Endothelial cell (in vitro differentiated cells): Measurements from ENCODE around the gene MBLAC1. TPM values are rescaled to one million over a fixed set of nuclear protein-coding genes. Genes with fewer than 3 reads are reported as not detected.

Experiments used
- DNase-seq: peaks from one replicate; pipeline ENCODE4 v3.0.0; 2021; ENCODE audit warnings: low spot score
- H3K27ac Mint-ChIP-seq: one replicate; pipeline ENCODE4 v1.8.0; 2021; ENCODE audit warnings: mixed read lengths, inconsistent platforms; ENCODE audit not compliant: unreplicated experiment
- H3K27me3 Mint-ChIP-seq: one replicate; pipeline ENCODE4 v1.8.0; 2021; ENCODE audit warnings: mild to moderate bottlenecking, moderate library complexity, mixed read lengths, inconsistent platforms; ENCODE audit not compliant: unreplicated experiment
- H3K36me3 Mint-ChIP-seq: one replicate; pipeline ENCODE4 v1.8.0; 2021; ENCODE audit warnings: mild to moderate bottlenecking, low read depth, mixed read lengths, inconsistent platforms; ENCODE audit not compliant: unreplicated experiment
- H3K4me1 Mint-ChIP-seq: one replicate; pipeline ENCODE4 v1.8.0; 2021; ENCODE audit warnings: mild to moderate bottlenecking, mixed read lengths, inconsistent platforms; ENCODE audit not compliant: unreplicated experiment
- H3K4me3 Mint-ChIP-seq: one replicate; pipeline ENCODE4 v1.8.0; 2021; ENCODE audit warnings: mild to moderate bottlenecking, mixed read lengths, inconsistent platforms; ENCODE audit not compliant: unreplicated experiment
- H3K9me3 Mint-ChIP-seq: one replicate; pipeline ENCODE4 v1.8.0; 2021; ENCODE audit warnings: mixed read lengths, inconsistent platforms; ENCODE audit not compliant: unreplicated experiment
- total RNA-seq: library from RNA; stranded (reverse); fragmentation: NEBNext Ultra II Directional; extraction: Animal tissue kit (Norgen Biotek cat#: 25700); gene quantifications from one replicate; pipeline ENCODE4 v1.2.1, GENCODE V29; 2021; ENCODE audit not compliant: unreplicated experiment
- TF ChIP-seq, protein P1 (sequence below): fragments of 200-600 bp; sonication (generic); IDR thresholded peaks from one replicate; pipeline ENCODE4 v1.5.0; 2021; ENCODE audit warnings: antibody characterized with exemption; ENCODE audit not compliant: unreplicated experiment

The MBLAC1 gene
- total RNA-seq, 1 donor from 2014 or later = 1.6 TPM

DNA sequence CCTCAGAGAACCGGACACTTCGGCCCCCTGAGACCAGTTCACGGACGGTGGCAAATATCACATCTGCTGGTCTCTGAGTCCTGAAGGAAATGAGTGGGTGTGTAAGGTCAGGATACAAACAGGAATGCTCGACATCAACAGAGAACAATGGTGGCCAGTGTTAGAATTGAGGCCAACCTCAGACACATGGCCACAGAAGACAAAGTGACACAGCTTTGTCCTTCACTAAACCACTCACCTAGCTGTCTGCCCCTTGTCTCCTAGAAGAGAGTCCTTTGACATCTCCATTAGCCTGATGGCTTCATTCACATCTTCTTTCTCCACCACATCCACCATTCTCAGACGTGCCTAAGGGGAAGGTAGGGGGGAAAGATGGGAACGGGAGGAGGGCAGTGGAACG lies 33.7 kb upstream of the MBLAC1 start:
- H3K9me3 Mint-ChIP-seq = no peaks in the 10 kb centered on the region
- peaks cover 30% of the 10 kb centered on the region for H3K27me3 Mint-ChIP-seq
- H3K4me1 Mint-ChIP-seq = peaks cover 58% of the 10 kb centered on the region
- TF ChIP-seq, protein P1, sequence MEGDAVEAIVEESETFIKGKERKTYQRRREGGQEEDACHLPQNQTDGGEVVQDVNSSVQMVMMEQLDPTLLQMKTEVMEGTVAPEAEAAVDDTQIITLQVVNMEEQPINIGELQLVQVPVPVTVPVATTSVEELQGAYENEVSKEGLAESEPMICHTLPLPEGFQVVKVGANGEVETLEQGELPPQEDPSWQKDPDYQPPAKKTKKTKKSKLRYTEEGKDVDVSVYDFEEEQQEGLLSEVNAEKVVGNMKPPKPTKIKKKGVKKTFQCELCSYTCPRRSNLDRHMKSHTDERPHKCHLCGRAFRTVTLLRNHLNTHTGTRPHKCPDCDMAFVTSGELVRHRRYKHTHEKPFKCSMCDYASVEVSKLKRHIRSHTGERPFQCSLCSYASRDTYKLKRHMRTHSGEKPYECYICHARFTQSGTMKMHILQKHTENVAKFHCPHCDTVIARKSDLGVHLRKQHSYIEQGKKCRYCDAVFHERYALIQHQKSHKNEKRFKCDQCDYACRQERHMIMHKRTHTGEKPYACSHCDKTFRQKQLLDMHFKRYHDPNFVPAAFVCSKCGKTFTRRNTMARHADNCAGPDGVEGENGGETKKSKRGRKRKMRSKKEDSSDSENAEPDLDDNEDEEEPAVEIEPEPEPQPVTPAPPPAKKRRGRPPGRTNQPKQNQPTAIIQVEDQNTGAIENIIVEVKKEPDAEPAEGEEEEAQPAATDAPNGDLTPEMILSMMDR = no peak
- peaks cover 62% of the 10 kb centered on the region for H3K36me3 Mint-ChIP-seq
- H3K27ac Mint-ChIP-seq = peak overlapping the region; percentile 72
- no peak for DNase-seq
- peak overlapping the region; percentile 82 for H3K4me3 Mint-ChIP-seq

DNA sequence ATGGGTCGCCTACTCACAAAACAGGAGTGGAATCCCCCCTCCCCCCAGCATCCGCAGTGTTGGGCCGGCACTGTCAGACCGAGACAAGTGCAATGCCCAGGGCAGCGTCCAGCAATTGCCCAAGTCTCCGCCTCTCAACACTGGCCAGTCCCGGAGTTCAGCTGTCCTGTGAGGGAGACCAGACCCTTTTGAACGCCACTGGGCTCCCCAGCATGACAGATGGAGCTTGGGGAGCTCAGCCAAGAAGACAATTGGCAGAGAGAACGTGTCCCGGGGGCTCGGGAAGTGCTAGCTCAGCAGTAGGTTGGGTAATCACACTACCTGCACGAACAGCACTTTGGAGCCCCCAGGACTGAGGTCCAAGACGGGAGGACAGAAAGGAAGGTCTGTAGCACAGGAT lies 33.3 kb upstream of the MBLAC1 start:
- H3K27me3 Mint-ChIP-seq = peaks cover 33% of the 10 kb centered on the region
- peak overlapping the region; percentile 82 for H3K4me3 Mint-ChIP-seq
- TF ChIP-seq, protein P1 = no peak
- DNase-seq = no peak
- no peaks in the 10 kb centered on the region for H3K9me3 Mint-ChIP-seq
- peak overlapping the region; percentile 72 for H3K27ac Mint-ChIP-seq
- H3K4me1 Mint-ChIP-seq = peaks cover 60% of the 10 kb centered on the region
- peaks cover 67% of the 10 kb centered on the region for H3K36me3 Mint-ChIP-seq

- Mint-ChIP-seq H3K9me3 (no peaks in the 10 kb centered on the region), H3K27me3 (peaks cover 38% of the 10 kb centered on the region), H3K36me3 (peaks cover 72% of the 10 kb centered on the region), H3K4me1 (peaks cover 64% of the 10 kb centered on the region), H3K27ac (no peak overlapping the region), H3K4me3 (peak overlapping the region; percentile 25)
- no peak for DNase-seq
- TF ChIP-seq, protein P1 = no peak
Observed at GRCh38 chr7:100093925-100094486, 32.8 kb upstream of the MBLAC1 start.

DNA sequence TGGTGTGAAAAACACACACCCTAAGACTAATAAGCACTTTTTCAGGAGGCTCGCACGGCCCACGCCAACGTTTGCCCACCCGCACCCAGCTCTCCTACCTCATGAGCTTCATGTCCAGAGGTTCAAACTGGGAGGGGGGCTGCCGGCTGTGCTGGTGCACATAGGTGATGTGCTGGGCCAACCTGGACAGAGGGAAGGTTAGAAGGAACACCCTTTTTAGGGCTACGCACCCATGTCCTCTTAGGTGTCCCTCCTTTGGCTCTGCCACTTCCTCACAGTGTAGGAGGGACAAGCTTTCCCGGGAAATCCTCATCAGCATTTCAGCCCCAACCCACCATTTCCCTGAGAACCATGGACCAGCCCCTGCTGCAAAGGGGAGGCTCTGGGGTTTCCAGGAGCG lies 31.5 kb upstream of the MBLAC1 start:
- Mint-ChIP-seq H3K27ac (peak overlapping the region; percentile 74), H3K4me1 (peaks cover 68% of the 10 kb centered on the region), H3K27me3 (peaks cover 48% of the 10 kb centered on the region), H3K4me3 (peak overlapping the region; percentile 74), H3K36me3 (peaks cover 77% of the 10 kb centered on the region), H3K9me3 (no peaks in the 10 kb centered on the region)
- no peak for DNase-seq
- TF ChIP-seq, protein P1 = no peak

GRCh38 chr7:100095704-100096103 lies 31.1 kb upstream of the MBLAC1 start:
- TF ChIP-seq, protein P1 = no peak
- peaks cover 64% of the 10 kb centered on the region for H3K4me1 Mint-ChIP-seq
- H3K27me3 Mint-ChIP-seq = peaks cover 49% of the 10 kb centered on the region
- no peak for DNase-seq
- peaks cover 77% of the 10 kb centered on the region for H3K36me3 Mint-ChIP-seq
- H3K27ac Mint-ChIP-seq = peak overlapping the region; percentile 74
- no peaks in the 10 kb centered on the region for H3K9me3 Mint-ChIP-seq
- H3K4me3 Mint-ChIP-seq = peak overlapping the region; percentile 67
